Germinal center (tissue), 1 donor: Measurements from ENCODE around the gene AGK.
"Not testable (repeated sequence)": the region's sequence is repeated elsewhere in the genome, so short reads cannot be mapped to it uniquely, and the experiment has no call there.

ENCODE experiments used
- DNase-seq: peaks from one replicate; pipeline ENCODE4 v3.0.0; 2012; ENCODE audit warnings: mixed read lengths, low spot score

The AGK gene

GRCh38 chr7:141557360-141557759 lies 6.2 kb downstream of the AGK start:
- no peak for DNase-seq

GRCh38 chr7:141557831-141558531 lies 6.8 kb downstream of the AGK start:
- DNase-seq: not testable (repeated sequence)

- no peak for DNase-seq
Observed at GRCh38 chr7:141558544-141559183, 7.5 kb downstream of the AGK start.

- DNase-seq: no peak
Observed at GRCh38 chr7:141559961-141560360, 8.8 kb downstream of the AGK start.

GRCh38 chr7:141562036-141562435 lies 10.8 kb downstream of the AGK start:
- no peak for DNase-seq

GRCh38 chr7:141562543-141562942 lies 11.3 kb downstream of the AGK start:
- DNase-seq: no peak

- DNase-seq: no peak
Observed at GRCh38 chr7:141562972-141563371, 11.8 kb downstream of the AGK start.

- DNase-seq: no peak
Observed at GRCh38 chr7:141563956-141564623, 12.9 kb downstream of the AGK start.

GRCh38 chr7:141567432-141567831 lies 16.2 kb downstream of the AGK start:
- DNase-seq: no peak

GRCh38 chr7:141568227-141568626 lies 17.0 kb downstream of the AGK start:
- DNase-seq: no peak

- no peak for DNase-seq
Observed at GRCh38 chr7:141571059-141571458, 19.8 kb downstream of the AGK start.

- no peak for DNase-seq
Observed at GRCh38 chr7:141572175-141572574, 21.0 kb downstream of the AGK start.

GRCh38 chr7:141573511-141573910 lies 22.3 kb downstream of the AGK start:
- DNase-seq: no peak

GRCh38 chr7:141575164-141575563 lies 24.0 kb downstream of the AGK start:
- DNase-seq: no peak

GRCh38 chr7:141575654-141576448 lies 24.6 kb downstream of the AGK start:
- no peak for DNase-seq

GRCh38 chr7:141577043-141577839 lies 26.0 kb downstream of the AGK start:
- DNase-seq: no peak

GRCh38 chr7:141579953-141580352 lies 28.7 kb downstream of the AGK start:
- DNase-seq: not testable (repeated sequence)

- not testable (repeated sequence) for DNase-seq
Observed at GRCh38 chr7:141582063-141582462, 30.9 kb downstream of the AGK start.

GRCh38 chr7:141584935-141585334 lies 33.7 kb downstream of the AGK start:
- no peak for DNase-seq

GRCh38 chr7:141585592-141586510 lies 34.6 kb downstream of the AGK start:
- no peak for DNase-seq

GRCh38 chr7:141586878-141587277 lies 35.7 kb downstream of the AGK start:
- DNase-seq: no peak
